Stimulated activated CD4-positive, alpha-beta T cell treated with anti-CD3 and anti-CD28 coated beads, Interleukin-4, amount 100 ng/mL, for 1 hour (primary cell): Measurements from ENCODE around the gene WDR54.
A peak's percentile ranks its signal among the peaks of the same experiment; 100 is the strongest.
"Not testable (repeated sequence)": the region's sequence is repeated elsewhere in the genome, so short reads cannot be mapped to it uniquely, and the experiment has no call there.

ENCODE experiments used
- DNase-seq: peaks from one replicate; pipeline ENCODE4 v3.0.0-alpha.2; 2020

The WDR54 gene

DNA sequence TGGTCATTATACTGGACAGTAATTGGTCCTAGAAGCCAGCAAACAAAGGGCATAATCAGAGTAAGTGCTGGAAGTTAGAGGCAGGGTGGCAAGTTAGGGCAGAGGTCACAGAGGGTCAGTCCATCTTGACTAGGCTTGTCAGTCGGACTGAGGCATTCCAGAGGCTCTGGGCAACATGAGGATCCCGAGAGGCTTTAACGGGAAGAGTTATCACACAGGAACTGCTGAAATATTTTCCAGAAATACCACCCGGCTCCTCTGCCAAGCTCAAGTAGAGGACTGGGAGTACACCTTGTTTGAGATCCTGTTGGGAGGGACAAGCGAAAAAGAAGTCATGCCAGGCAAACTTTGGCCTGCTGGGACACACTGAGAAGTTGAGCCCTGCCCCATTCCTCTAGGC, 13.8 kb upstream of the WDR54 start:
- no peak for DNase-seq

DNA sequence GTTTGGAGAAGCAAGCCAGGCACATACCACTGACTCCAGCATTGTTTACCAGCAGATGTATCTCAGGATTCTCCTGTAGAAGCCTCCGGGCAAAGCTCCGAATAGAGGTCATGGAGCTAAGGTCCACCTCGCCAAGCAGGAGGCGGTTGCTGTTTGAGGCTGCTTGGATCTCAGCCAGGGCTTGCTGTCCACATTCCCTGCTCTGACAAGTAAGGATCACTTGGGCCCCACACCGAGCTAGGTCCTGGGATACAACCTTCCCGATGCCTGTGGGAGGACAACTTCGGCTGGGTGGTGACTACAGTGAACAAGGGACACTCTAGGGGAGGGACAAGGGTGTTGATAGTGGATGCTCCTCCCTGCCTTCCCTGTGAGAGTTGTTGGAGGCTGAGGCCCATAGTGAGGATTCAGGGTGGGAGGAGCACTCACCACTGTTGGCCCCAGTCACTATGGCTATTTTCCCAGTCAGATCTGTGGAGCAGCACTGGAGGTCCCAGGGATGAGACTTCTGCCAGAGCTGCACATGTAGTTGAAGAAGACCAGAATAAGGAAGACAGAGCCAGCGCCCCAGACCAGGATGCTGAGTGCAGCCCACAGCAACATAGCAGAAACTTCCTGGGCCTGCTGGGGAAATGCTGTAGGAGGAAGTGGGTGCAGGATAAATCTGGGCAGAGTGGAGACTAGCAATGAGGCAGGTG, 8.4 kb upstream of the WDR54 start:
- DNase-seq, result no peak

DNA sequence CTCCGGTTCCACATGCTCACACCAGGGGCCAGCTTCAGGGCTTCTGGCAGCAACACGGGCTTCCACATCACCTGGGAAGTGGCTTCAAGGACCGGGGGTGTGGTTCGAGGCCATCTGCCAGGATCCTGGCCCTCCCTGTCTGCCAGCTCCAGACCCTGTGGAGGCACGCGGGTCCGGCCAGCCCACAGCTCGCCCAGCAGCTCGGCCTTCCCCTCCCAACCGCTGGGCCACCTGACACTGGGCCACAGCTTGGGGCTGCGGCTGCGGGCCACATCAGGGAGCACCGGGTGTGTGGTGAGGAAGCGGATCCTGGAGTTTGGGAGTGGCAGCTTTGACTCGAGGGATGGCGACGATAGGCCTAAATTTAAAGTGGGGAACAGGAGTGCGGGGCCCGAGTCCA, 7.1 kb upstream of the WDR54 start:
- no peak for DNase-seq

DNA sequence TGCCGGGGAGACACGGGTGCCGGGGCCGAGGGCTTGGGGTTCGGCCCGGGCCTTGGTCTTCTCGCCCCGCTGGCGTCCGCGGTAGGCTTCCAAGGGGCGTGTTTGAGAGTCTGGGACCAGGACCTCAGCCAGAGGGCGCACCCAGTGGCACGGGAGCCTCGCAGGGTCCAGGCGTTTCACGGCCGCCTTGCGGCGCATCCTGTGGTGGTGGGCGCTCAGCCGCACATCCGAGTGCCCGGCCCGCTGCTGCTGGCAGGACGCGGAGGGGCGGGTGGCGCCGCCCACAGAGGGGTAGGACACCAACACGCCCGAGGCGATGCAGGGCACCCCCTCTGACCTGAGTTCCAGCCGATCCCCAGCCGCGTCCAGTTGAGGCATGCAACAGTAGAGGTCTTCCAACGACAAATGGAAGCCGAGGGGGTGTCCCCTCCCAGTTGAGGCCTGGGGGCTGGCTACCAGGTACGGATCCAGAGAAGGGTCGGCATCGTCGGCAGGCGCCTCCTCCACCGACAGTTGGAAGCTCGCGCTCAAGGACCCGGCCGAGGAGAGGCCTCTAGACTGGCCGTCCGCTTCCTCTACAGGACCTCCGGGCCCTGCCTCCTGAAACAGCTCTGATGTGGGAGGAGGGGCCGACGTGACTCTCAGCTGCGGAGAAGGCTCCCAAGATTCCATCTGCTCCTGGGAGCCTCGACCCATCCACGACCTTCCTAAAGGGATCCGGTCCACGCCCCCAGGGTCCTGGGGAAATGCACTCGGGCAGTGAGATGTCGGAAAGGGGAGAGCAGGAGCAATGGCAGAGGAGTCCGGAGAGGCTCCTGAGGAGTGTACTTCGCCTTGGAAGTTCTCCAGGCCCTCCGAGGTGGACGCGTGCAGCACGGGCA, 6.4 kb upstream of the WDR54 start:
- peak; percentile 21 for DNase-seq

DNA sequence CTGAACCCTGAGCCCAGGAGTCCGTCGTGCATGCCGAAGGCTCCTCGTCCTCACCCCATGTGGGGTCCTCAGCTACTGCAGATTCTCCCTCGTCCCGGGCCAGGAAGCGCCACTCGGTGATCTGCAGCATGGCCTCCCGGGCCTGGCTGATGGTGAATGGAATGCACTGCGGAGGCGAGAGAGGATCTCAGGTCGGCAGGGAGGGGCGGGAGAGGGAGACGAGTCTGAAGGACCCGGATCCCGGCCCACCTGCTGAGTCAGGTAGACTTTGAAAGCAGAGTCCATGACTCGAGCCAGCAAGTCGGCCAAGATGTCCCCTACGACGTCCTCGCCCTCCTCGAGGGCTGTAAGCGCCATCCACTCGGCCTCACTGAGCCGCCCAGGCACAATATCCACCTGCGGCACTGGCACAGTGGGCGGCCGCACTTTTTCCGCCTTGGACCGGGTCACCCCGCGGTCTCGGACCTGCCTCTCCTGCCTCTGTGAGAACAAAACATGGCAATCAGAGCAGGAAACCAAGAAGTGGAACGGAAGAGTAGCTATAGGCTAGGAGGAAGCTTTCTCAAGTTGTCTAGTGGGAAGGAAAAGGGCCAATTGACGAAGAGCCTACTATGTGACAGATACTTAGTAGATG, 5.7 kb upstream of the WDR54 start:
- no peak for DNase-seq

DNA sequence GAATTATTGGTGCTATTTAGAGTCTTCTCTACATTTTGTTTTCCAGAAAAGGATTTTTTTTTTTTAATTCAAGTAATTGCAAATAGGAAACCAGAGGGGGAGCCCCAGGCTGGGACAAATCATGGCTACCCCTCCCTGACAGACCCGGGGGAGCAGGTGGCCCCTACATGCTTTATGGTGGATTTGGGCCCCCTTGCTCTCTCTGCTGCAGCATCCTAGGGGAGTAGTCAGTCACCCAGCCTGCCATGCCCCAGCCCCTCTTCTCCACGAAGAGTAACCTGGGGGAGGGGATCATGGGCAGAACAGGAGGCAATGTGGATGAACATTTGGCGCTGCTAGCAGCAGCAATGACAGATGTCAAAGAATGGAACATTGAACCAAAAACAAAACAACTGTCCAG, 4.8 kb upstream of the WDR54 start:
- DNase-seq, result no peak

DNA sequence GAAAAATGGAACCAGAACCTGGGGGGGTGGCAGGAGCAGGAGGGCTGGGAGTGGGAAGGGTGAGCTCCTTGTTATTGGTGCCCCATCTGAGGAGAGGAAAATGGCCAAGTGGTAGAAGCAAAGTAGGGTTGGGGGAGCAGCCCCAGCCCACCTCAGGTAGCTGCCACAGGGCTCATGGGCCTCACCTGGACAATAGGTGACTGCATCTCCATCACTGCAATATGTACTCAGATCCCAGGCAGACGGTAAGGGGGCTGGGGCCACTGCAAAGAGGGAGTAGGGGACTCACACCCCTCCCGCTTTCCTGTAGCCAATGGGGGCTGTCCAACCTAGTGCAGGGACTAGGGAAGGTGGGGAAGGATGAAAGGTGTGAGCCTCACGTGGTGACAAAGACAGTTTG, 4.3 kb upstream of the WDR54 start:
- no peak for DNase-seq

DNA sequence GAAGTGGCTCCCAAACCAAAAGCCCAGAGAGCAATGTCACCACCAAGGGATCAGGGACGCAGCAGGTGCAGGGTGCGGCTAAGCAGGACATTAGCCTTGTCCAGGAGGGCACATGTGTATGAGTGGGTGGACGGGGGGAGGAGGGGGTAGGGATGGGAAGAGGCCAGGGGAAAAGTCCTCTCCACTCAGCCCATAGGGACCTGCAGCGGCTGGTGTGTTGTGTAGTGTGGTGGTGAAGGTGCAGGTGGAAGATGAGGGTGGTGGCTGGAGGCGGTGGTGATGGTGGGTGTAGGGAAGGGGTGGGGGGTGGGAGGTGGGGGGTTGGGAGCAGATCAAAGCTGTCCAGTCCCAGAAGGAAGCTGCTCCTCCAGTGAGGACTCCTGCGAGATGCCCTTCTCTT, 3.8 kb upstream of the WDR54 start:
- DNase-seq, result no peak

DNA sequence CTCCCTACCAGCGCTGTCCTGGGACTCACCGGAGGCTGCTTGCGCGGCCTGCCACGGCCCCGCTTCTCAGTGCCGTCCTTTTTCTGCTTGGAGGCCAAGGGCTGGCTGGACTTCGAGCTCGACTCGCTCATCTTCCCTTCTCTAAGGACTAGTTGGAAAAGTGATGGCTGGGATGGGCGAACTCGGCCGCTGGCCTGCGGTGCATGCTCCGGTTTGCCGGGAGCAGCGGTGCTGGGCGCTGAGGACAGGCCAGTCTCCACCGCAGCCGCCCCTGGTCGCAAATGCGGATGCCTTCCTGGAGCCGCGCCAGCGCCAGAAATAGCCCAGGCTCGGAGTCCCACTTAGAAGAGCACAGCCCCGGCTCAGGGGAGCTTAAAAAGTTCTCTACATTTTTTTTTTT, 3.2 kb upstream of the WDR54 start:
- DNase-seq, result no peak

DNA sequence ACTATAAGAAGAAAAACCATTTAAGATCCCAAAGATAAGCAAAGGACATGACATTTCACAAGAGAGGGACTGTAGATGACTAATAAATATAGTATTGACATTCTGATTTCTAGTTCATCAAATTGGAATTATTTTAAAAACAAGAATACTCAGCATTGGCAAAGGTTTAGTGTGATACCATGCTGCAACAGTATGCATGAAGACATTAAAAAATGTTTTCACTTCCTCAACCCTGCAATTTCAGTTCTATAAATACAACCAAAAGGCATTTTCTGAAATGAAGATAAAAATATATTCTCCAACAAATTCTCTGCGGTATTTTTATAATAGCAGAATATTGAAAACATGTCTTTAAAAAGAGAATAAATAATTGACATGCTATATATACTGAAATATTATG, 2.2 kb upstream of the WDR54 start:
- no peak for DNase-seq

DNA sequence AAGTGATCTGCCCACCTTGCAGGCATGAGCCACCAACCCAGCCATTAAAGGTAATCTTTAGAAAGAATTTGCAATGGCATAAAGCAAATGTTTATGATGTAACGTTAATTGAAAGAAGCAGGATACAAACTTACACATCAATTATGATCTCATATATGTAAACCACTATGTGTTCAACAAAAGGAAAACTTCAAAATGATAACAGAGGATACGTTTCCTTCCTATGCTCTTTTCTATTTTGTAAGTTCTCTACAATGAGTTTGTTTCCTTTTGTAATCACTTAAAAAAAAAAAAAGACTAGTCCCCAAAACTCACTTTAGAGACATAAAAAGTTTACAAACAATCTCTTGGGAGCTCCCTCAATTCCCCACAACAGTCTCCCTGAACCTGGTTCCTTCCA, 1.5 kb upstream of the WDR54 start:
- no peak for DNase-seq

DNA sequence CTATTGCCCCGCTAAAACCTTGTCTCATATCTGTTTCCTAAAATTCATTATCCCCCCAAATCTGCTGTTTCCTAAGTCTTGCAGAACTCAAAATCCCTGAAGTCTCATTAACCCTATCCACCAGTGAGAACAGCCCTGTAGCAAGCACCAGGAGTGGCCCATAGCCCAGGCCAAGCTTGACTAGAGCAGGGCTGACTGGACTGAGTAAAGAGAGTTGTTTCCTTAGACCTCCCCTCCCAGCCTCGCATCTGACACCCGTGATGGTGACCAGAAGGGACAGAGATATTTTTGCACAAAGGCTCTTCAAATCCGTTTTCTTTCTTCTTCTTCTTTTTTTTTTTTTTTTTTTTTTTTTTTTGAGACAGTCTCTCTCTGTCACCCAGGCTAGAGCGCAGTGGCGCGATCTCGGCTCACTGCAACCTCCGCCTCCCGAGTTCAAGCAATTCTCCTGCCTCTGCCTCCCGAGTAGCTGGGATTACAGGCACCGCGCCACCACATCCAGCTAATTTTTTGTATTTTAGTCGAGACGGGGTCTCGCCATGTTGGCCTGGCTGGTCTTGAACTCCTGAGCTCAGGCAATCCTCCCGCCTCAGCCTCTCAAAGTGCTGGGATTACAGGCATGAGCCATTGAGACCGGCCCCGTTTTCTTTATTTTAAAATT, 957 bp upstream of the WDR54 start:
- not testable (repeated sequence) for DNase-seq

DNA sequence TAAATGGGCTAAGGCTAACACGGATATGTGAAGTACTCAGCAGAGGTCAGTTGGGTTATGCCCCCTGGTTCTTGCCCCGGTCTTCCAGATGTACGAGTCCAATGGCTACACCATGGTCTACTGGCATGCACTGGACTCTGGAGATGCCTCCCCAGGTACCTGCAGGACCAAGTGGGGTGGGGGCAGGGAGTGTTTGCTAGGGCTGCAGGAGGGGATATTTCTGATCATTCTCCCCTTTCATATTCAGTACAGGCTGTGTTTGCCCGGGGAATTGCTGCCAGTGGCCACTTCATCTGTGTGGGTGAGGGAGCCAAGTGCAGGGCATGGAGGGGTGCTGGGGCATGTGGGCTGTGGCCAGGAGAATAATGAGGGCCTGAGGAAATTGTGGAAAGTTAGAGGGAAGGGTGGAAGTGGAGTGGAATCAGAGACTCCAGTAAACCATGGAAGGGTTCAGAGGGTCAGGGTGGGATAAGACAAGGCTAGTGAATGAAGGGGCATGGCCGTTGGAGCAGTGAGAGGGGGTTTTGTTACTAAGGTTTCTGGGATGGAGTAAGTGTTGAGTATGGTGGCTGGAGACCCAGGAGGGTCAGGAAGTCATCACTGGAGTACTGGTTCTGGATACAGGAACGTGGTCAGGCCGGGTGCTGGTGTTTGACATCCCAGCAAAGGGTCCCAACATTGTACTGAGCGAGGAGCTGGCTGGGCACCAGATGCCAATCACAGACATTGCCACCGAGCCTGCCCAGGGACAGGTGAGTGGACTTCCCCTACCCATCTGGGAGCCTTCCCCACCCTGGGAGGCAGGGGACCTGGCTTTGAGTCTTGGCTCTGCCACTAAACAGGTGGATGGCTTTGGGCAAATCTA, 1.9 kb downstream of the WDR54 start:
- no peak for DNase-seq

DNA sequence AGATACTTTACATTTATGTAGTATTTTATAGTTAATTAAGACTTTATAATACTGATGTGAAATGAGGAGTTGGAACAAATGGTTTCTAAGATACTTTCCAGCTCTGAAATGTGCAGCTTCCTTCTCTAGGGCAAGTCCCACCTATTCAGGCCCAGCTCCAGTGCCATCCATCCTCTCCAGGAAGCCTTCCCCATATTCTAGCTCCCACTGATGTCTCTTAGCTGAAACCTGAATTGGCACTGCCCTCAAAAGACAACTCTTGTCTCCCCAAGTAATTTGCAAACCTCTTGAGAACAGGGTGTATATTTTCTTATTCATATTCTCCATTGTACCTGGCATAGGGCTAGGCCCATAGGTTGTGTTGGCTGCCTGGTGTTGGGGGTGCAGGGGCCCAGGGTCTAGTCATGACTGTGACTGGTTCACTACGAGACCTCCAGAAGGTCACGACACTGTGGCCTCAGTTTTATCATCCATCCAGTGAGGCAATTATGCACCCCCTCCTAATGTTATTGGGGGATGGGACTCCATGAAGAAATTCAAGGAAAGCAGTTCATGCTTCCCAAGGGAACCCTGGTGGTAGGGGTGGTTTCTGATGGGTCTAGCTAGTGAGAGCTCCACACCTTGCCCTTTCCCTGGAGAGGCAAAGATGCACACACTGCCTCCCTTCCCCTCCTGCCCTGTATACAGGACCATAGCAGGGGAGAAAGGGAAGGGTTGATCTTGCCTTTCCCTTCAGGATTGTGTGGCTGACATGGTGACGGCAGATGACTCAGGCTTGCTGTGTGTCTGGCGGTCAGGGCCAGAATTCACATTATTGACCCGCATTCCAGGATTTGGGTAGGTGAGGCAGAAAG, 2.8 kb downstream of the WDR54 start:
- DNase-seq, result no peak

DNA sequence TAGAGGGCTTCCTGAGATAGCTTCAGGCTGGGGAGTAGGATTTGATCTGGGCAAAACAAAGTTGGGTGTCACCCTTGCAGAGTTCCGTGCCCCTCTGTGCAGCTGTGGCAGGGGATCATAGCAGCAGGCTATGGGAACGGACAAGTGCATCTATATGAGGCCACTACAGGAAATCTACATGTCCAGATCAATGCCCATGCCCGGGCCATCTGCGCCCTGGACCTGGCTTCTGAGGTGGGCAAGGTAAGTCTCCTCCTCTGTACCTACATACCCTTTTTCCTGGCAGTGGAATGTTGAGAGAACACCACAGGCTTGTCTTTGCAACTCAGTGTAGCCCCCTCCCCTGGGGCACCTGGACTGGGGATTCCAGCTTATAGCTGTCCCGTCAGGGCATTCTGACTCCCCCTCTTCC, 3.5 kb downstream of the WDR54 start:
- no peak for DNase-seq

DNA sequence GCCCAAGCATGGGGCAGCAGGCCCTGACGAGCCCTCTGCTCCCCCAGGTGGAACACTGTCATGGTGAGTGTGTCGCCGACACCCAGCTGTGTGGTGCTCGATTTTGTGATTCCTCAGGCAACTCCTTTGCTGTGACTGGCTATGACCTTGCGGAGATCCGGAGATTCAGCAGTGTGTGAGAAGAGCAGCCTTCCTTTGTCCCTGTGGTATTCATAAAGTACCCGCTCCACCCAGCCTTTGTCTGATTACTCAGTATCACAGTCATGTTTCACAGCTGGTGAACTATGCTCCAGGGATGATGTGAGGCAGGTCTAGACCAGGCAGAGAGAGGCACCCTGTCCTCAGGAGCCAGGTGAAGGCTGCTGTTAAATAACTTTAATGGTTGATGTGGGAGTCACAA, 4.0 kb downstream of the WDR54 start:
- DNase-seq, result no peak

DNA sequence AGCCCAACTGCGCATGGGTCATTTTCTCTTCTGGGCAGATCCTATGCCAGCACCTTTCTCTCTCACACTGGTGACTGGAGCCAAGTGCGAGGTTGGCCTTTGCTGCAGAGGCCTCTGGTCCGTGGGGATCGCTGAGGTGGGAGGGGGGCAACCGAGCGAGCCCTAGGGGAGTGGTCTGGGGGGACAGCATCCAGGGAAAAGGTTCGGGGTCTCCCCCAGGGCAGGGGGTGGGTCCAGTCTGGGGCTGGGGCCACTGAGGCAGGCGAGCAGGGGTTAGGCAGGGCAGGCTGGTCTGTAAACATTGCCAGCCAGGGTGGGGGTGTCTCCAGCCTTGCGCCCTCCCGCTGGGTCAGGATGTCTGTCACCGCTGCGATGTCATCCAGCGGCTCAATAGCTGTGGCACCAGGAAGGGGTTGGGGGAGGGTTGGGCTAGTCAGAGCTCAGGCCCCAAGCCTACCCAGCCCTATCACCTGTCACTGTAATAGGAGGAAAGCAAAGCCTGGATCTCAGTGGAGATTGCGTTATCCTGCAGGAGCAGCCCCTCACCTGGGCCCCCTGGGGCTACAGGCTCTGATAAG, 4.7 kb downstream of the WDR54 start:
- no peak for DNase-seq

DNA sequence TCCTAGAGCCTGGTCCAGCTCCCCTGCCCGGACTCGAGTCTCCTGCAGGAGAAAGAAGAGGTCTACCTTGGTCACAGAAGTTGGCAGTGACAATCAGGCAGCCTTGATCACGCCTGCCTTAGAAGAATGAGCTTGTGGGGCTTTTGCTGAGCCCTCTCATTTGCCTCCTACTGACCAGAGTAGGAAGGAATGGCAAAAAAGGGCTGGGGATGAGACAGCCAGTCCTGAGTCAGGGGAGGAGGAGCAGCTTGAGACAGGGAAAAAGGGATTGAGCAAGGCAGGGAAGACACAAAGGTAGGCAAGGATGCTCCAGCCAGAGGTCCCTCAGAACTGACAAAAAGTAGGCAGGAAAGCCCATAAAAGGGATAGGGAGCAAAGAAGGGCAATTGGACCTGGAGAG, 6.0 kb downstream of the WDR54 start:
- no peak for DNase-seq

DNA sequence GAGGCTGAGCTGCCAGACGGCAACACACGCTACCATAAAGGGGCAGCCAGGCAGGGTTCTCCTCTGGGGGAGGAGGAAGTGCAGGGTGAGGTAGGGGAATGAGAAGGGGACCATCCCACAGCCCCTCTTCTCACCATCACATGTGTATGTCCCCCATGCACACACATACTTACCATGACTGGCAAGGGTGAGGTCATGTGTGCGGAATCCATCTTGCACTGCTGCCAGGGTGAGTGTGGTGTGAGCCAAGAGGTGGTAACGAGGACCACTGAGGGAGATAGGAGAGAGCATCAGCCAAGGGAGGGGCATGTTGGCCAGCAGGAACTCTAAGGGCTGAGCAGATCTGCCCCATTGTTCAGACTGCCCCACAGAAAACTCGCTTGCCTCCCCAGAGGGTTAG, 7.1 kb downstream of the WDR54 start:
- no peak for DNase-seq

DNA sequence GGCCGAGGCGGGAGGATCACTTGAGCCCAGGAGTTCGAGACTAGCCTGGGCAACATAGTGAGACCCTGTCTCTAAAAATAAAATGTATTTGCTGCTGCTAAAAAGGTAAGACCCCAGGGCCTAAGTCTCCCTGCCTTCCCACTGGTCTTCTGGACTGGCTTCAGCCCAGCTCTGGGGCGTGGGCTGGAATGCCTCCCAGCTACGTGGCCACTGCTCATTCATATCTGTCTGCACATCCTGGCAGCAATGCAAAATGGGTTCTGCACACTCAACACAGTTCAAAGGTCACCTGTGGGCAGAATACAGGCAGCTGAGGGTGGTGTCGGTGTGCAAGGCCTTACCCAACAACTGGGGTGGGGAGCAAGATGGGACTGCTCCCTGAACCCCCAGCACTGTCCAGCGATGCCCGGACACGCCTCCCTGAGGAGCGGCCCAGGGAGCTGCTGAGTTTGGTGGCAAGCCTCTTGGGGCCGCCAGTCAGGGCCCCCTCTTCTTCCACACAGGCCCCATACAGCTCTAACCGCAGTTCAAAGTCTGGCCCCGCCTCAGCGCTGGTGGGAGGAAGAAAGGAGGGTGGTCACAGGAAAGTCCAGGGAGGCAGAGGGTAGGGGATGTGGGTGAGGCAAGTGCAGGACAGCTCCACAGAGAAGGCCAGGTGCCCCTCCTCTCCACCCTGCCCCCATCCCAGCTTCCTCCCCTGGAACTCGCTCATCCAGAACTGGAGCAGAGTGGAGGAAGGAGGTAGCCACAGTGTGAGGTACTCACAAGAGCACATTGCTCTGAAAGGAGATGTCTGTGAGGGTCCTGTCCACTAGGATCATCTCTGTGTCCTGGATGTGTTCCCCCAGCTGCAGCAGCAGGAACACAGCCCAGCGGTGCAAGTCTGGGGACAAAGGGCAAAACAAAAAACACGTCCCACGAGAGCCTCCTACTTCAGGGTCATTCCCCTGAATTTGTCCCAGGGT, 8.2 kb downstream of the WDR54 start:
- no peak for DNase-seq
